Caco-2 (cell line): ENCODE data around the gene RGS7. TPM values are rescaled to one million over a fixed set of nuclear protein-coding genes. Genes with fewer than 3 reads are reported as not detected.

Experiments used
- BruUV-seq: library from RNA; stranded (reverse); fragments of 400-500 nt; replicated peaks from 2 replicates; lab custom pipeline; 2021; lab: Mats Ljungman, UMichigan
- CTCF ChIA-PET: fragments of 300-600 bp; sonication (Branson Sonifier 250); formaldehyde crosslinking; loops from one replicate; lab custom pipeline; 2022; ENCODE audit warnings: antibody characterized with exemption; lab: Charles Lee
- POLR2A ChIA-PET: fragments of 300-600 bp; sonication (Branson Sonifier 250); formaldehyde crosslinking; loops from one replicate; lab custom pipeline; 2022; ENCODE audit warnings: antibody characterized with exemption; lab: Charles Lee
- DNase-seq, 2 experiments: peaks; one replicate each; pipeline versions ENCODE4 v3.0.0 to v3.0.0-alpha.2; 2020 to 2022
- H3K27me3 ChIP-seq: replicated peaks from 2 replicates; pipeline ENCODE4 v1.6.0; 2011; ENCODE audit warnings: low read length; ENCODE audit not compliant: control insufficient read depth, insufficient read depth
- H3K36me3 ChIP-seq: 2 replicates; pipeline ENCODE4 v1.5.1; 2011; ENCODE audit warnings: low read length; ENCODE audit not compliant: control insufficient read depth, insufficient read depth
- H3K4me1 ChIP-seq: fragments of 250-450 bp; sonication (Bioruptor Pico); 2 replicates; pipeline ENCODE4 v1.5.1; 2020; ENCODE audit warnings: mild to moderate bottlenecking
- H3K4me3 ChIP-seq: 2 replicates; pipeline ENCODE4 v1.5.1; 2011; ENCODE audit warnings: low read depth, mild to moderate bottlenecking, control low read depth, low read length
- H3K9me3 ChIP-seq: fragments of 250-450 bp; sonication (Bioruptor Pico); 2 replicates; pipeline ENCODE4 v1.5.1; 2020; ENCODE audit warnings: mild to moderate bottlenecking, moderate library complexity
- H3K27ac Mint-ChIP-seq: one replicate; pipeline ENCODE4 v1.8.0; 2022; ENCODE audit warnings: mixed read lengths; ENCODE audit not compliant: unreplicated experiment
- H3K27me3 Mint-ChIP-seq: one replicate; pipeline ENCODE4 v1.8.0; 2022; ENCODE audit warnings: mixed read lengths; ENCODE audit not compliant: insufficient read depth, unreplicated experiment
- H3K36me3 Mint-ChIP-seq: one replicate; pipeline ENCODE4 v1.8.0; 2022; ENCODE audit warnings: mild to moderate bottlenecking, mixed read lengths; ENCODE audit not compliant: insufficient read depth, unreplicated experiment
- H3K4me1 Mint-ChIP-seq: one replicate; pipeline ENCODE4 v1.8.0; 2022; ENCODE audit warnings: low read depth, mixed read lengths; ENCODE audit not compliant: unreplicated experiment
- H3K4me3 Mint-ChIP-seq: one replicate; pipeline ENCODE4 v1.8.0; 2022; ENCODE audit warnings: mild to moderate bottlenecking, moderate library complexity, mixed read lengths; ENCODE audit not compliant: unreplicated experiment
- H3K9me3 Mint-ChIP-seq: one replicate; pipeline ENCODE4 v1.8.0; 2022; ENCODE audit warnings: mixed read lengths; ENCODE audit not compliant: unreplicated experiment
- CTCF ChIP-seq, 2 experiments: fragments of 200-600 bp in 1 of 2; IDR thresholded peaks; 1 replicate in 1 of 2; 2 replicates in 1 of 2; pipeline versions ENCODE4 v1.5.1 to v1.8.0; 2011 to 2022; ENCODE audit warnings: antibody characterized with exemption in 1 of 2, control low read depth in 1 of 2, inconsistent platforms in 1 of 2, low read depth in 1 of 2, low read length in 1 of 2, mild to moderate bottlenecking in 1 of 2, moderate library complexity in 1 of 2; ENCODE audit not compliant: insufficient read depth in 1 of 2, severe bottlenecking in 1 of 2, unreplicated experiment in 1 of 2
- intact Hi-C: fragments of 100-400 bp; cut with micrococcal nuclease; formaldehyde crosslinking; loops from one replicate; pipeline ENCODE4 v1.10.0; 2022; ENCODE audit not compliant: unreplicated experiment
- total RNA-seq: library from RNA; stranded (reverse); gene quantifications from 2 replicates; pipeline ENCODE4 v1.2.3, GENCODE V29; 2022

RGS7 gene
- total RNA-seq, 1 experiment from 2014 or later = not detected

- H3K9me3 Mint-ChIP-seq = no peaks in the 10 kb centered on the region
- H3K27ac Mint-ChIP-seq = no peak overlapping the region
- Histone ChIP-seq H3K4me1 (0 out of 2 replicates have a peak, but pooled peaks cover 3% of the 10 kb centered on the region), H3K9me3 (no peaks in the 10 kb centered on the region; the same call in 1 of the 2 replicates), H3K4me3 (no peak overlapping the region), H3K36me3 (no peaks in the 10 kb centered on the region), H3K27me3 (no peaks in the 10 kb centered on the region)
- DNase-seq = no peak
- no TSS peak for BruUV-seq
- ChIA-PET CTCF (no interaction called here), POLR2A (no interaction called here)
- TF ChIP-seq CTCF (IDR thresholded peaks at IDR 0.05; ENCODE audit: insufficient read depth in 1 of 2, low read depth in 1 of 2, low read length in 1 of 2, severe bottlenecking in 1 of 2, unreplicated experiment in 1 of 2) = no peak
- no peaks in the 10 kb centered on the region for H3K27me3 Mint-ChIP-seq
- peaks cover 13% of the 10 kb centered on the region for H3K4me1 Mint-ChIP-seq
- intact Hi-C loops = no loop called here
- H3K36me3 Mint-ChIP-seq = no peaks in the 10 kb centered on the region
- no peak overlapping the region for H3K4me3 Mint-ChIP-seq
These were observed 556.7 kb downstream of the RGS7 start for GRCh38 chr1:240800291-240800690.

- POLR2A ChIA-PET = no interaction called here
- Histone ChIP-seq H3K9me3 (no peaks in the 10 kb centered on the region; the same call in 1 of the 2 replicates), H3K36me3 (no peaks in the 10 kb centered on the region), H3K4me1 (0 out of 2 replicates have a peak, but pooled peaks cover 3% of the 10 kb centered on the region), H3K27me3 (no peaks in the 10 kb centered on the region), H3K4me3 (no peak overlapping the region)
- Mint-ChIP-seq H3K27ac (peak overlapping the region; percentile 72), H3K36me3 (no peaks in the 10 kb centered on the region), H3K4me1 (peaks cover 19% of the 10 kb centered on the region), H3K4me3 (no peak overlapping the region), H3K9me3 (peaks cover 8% of the 10 kb centered on the region), H3K27me3 (no peaks in the 10 kb centered on the region)
- no peak for TF ChIP-seq CTCF (IDR thresholded peaks at IDR 0.05; ENCODE audit: insufficient read depth in 1 of 2, low read depth in 1 of 2, low read length in 1 of 2, severe bottlenecking in 1 of 2, unreplicated experiment in 1 of 2)
- CTCF ChIA-PET = no interaction called here
- intact Hi-C loops = no loop called here
- no TSS peak for BruUV-seq
- no peak for DNase-seq
These were observed 560.0 kb downstream of the RGS7 start for GRCh38 chr1:240797050-240797449.

GRCh38 chr1:240794046-240794843 lies 562.8 kb downstream of the RGS7 start:
- Mint-ChIP-seq H3K27me3 (no peaks in the 10 kb centered on the region), H3K36me3 (no peaks in the 10 kb centered on the region), H3K4me3 (no peak overlapping the region), H3K9me3 (peaks cover 10% of the 10 kb centered on the region), H3K4me1 (peaks cover 19% of the 10 kb centered on the region), H3K27ac (no peak overlapping the region)
- ChIA-PET CTCF (no interaction called here), POLR2A (no interaction called here)
- Histone ChIP-seq H3K4me3 (no peak overlapping the region), H3K36me3 (no peaks in the 10 kb centered on the region), H3K4me1 (0 out of 2 replicates have a peak, but pooled peaks cover 3% of the 10 kb centered on the region), H3K27me3 (no peaks in the 10 kb centered on the region), H3K9me3 (no peaks in the 10 kb centered on the region; the same call in 1 of the 2 replicates)
- no TSS peak for BruUV-seq
- intact Hi-C loops = no loop called here
- DNase-seq = no peak
- no peak for TF ChIP-seq CTCF (IDR thresholded peaks at IDR 0.05; ENCODE audit: insufficient read depth in 1 of 2, low read depth in 1 of 2, low read length in 1 of 2, severe bottlenecking in 1 of 2, unreplicated experiment in 1 of 2)
